HG03175 (cell line): ENCODE data around the gene LY6G5C.

Experiments
- ATAC-seq: cut with Tn5 transposase; IDR thresholded peaks from one replicate; pipeline ENCODE4 v1.9.1; 2021; ENCODE audit warnings: mild to moderate bottlenecking, moderate library complexity; ENCODE audit not compliant: unreplicated experiment

Gene LY6G5C, protein sequence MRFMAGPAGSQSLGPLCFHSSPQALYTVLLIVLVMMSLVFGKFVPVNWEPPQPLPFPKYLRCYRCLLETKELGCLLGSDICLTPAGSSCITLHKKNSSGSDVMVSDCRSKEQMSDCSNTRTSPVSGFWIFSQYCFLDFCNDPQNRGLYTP

DNA sequence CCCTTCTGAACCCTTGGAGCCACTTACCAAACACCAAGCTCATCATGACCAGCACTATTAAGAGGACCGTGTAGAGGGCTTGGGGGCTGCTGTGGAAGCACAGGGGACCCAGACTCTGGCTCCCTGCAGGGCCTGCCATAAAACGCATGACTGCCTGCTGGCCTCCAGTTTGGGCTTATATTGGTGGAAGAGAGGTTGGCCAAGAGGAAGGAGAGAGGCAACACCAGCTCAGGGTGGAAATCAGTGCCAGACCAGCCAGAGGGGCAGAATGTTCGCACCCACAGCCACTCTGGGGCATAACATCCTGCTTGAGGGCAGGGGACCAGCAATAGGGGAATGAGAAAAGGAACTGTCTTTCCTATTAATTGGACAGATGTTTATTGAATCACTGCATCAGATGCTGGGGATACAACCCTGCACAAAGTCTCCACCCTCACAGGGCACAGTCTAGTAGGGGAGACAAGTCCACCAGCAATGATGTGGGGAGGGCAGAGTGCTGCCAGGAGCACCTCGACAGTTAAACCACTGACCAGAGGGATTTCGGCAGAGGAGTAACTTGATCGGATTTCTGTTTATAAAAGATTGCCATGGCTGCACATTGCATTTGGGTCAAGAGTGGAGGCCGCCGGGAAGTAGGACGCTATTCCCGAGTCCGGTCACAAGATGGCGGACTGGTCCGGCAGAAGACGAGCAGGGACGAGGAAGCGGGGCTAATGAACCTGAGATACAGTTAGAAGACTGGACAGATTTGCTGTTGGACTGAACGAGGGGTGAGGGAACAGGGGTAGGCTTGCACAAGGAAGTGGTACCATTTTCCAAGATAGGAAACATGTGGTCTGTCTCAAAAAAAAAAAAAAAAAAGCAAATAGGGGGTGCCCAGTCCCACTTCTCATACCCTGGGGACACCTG is at the start of gene LY6G5C:
Gene LY6G5C, minus strand, starts transcription at position 842 of the 909 bp plus-strand sequence. Its CDS starts 694 bp downstream, at position 148.
- peak; percentile 41 for ATAC-seq

DNA sequence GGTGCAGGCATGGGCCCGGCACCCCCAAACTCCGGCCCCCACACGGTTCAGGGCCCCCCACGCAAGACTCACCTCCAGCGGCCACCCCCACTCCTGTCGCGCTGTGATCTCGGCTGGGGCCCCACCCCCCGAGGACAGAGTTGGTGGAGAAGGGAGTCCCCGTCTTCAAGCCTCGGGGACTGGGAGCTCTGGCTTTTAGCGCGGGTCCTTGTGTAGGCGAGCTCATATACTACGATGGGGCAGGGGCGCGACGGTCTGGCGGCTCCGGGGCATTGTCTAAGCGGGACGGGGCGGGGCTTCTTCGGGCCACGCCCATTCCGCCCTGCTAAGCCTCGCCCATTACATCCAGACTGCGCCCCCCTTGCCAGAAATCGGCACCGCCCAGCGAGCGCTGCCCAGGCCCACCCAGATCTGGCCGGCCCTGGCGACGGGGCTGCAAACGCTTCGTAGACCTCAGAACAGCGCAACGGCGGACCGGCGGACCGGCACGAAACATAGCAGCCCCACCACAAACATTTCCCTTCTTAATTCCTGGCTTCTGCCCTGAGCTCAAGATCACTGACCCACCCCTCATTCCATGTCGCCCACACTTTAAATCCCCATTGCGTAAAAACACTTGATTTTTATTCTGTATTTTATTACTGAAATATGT is 49.2 kb upstream of the LY6G5C start:
- peak; percentile 28 for ATAC-seq

GRCh38 chr6:31729515-31729978 is 48.7 kb upstream of the LY6G5C start:
- ATAC-seq = peak; percentile 43

DNA sequence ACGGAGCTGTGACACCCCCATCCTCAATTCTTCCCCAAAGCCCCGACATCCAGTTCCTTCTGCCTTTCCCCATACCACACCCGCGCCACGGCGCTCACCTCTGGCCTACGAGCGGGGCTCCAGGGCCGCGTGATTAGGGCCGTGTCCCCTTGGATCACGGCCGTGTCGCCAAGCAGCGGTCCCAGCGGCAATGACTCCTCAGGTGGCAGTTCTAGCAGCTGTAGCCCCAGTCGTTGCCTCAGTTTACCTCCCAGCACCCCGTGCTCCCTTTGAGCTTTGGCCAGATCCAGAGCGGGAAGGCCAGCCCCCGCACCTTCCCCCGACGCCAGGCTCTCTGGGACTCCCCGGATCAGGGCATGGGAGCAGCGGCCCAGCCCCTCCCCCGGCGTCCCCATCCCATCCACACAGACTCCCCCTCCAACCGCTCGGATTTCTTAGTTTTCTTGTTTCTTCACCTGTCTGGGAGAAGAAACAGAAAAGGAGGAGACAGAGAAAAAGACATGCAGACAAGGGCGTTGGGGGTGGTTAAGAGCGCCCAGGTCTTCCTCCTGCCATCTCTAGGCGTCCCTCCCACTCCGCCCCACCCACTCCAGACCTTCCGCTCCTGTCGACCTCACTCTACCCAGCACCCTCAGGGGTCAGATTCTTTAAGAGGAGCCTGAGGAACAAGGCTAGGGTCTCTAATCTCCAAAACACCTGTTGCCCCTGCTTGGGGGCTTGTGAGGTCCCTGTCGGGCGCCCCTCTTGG is 48.1 kb upstream of the LY6G5C start, which contains the start of gene DDAH2:
Gene DDAH2, minus strand, starts transcription at position 533 of the 748 bp plus-strand sequence. Its CDS starts 138 bp downstream, at position 395.
- ATAC-seq = no peak

DNA sequence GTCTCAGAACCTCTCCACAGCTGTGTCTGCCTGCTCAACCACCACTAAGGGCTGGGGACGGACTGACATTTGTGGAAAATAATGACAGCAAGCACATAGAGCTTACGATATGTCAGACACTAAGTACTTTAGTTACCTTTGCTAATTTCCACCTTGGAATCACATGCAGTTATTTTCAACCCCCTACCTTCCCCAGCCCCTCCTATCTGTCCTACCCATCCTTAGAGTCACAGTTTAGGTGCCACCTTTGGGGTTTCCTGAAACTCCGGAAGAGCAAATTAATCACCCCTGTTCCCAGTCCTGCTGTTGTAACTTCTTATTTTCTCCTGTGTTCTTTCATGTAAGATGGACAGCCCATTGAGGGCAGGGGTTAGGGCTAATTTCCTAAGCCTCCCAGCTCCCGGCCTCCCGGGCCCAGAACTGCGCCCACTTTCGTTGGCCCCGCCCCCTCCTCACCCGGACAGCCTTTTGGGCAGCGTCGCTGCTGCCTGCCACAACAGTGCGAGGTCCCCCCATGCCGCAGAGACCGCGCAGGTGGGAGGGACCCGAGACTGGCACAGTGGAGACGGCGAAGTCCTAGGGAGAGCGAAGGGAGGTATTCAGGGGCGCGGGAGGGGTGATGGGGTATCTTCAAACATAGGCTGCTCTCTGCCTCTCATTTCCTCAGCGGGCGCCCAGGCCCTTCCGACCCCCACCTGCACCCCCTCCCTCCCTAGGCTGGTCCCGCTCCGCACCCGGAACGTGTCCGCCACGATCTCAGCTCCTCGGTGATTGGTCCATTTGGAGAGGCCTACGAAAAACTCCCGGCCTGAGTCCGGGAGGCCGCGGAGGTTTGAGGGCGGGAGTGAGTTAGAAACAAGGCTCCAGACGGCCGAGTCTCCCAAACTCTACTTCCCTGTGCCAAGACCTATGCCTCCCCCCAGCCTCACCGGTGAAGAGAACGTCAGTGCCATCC is 47.1 kb upstream of the LY6G5C start:
- ATAC-seq = no peak

DNA sequence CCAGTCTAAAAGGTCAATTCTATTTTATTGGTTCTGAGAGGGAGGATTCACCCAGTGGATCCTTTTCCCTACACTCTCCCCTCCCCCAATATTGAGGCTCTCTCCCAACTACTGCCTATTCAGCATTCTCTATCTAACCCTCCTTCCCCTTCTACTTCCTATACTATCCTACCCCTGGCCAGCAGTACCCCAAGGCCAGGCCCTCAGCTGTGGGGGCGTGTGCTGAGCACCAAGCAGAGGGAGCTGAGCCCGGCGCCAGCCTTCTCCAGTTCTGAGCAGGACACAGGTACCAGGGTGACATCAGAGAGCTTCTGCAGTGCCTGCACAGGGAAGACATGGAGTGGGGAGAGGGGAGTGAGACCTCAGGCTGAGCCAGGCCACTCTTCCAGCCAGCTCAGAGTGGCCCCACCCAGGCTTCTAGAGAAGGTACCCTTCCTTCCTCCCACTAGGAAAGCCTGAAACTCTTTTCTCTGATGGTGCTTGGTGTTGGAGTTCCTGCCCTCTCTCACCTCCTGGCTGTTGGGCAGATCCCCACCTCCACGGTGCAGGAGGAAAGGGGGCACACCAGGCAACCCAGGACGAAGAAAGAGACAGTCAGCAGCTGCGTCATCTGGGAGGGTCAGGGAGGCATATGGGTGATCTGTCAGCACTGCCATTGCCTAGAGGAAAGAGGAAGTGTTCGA is 46.3 kb upstream of the LY6G5C start:
- ATAC-seq = peak; percentile 73

- ATAC-seq = no peak
Measured at GRCh38 chr6:31725502-31726350, 44.9 kb upstream of the LY6G5C start.

DNA sequence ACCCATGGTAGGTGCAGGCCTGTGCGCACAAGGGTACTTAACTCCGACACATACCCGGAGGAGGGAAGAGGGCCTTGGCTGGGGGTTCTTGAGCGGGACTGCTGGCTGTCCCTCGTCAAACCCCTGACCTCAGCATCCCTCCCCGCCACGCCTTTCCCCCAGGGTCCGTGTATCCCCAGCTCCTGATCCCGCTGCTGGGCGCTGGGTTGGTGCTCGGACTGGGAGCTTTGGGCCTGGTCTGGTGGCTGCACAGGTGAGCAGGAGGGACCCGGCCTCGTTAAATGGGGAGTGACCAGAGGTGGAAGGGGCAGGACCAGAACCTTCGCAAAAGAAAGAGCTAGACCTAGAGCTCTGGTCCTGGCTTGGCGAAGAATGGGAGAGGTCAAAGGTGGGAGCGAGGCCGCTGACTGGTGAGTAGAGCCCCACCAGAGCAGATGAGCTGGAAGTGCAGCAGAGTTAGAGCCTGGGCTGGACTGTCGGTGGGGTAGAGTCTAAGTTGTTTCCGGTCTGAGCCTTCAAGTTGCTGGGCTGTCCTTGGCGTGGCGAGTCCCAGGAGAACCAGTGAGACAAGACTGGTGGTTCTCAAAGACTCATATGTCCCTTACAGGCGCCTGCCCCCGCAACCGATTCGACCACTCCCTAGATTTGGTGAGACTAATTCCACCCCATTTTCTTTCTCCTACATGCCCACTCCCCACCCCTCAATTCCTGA is 43.3 kb upstream of the LY6G5C start:
- no peak for ATAC-seq

DNA sequence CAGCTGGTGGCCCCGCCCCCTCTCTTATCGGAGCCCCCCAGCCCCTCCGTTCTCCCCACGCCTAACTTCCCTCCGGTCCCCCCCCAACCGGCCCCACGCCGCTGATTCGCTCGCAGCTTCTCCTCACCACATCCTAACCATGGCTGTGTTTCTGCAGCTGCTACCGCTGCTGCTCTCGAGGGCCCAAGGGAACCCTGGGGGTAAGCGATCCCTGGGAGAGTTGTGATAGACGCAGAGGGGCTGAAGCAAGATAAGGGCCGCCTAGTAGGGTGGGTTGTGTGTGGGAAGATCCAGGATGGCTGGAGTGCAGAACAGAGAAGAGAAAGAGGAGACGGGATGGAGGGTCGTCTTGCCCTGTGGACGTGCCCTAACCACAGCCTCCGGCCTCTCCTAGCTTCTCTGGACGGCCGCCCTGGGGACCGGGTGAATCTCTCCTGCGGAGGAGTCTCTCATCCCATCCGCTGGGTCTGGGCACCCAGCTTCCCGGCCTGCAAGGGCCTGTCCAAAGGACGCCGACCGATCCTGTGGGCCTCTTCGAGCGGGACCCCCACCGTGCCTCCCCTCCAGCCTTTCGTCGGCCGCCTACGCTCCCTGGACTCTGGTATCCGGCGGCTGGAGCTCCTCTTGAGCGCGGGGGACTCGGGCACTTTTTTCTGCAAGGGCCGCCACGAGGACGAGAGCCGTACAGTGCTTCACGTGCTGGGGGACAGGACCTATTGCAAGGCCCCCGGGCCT is 42.5 kb upstream of the LY6G5C start, which contains the start of gene MPIG6B:
Gene MPIG6B, plus strand, starts transcription at position 129 of the 735 bp plus-strand sequence. Its CDS starts 11 bp downstream, at position 140.
- no peak for ATAC-seq

GRCh38 chr6:31722173-31722572 is 41.3 kb upstream of the LY6G5C start:
- no peak for ATAC-seq

- ATAC-seq = no peak
Measured at GRCh38 chr6:31721351-31722020, 40.6 kb upstream of the LY6G5C start, which contains the start of gene LY6G6C. Gene LY6G6C, minus strand, starts transcription at chr6:31721746. Its CDS starts 67 bp downstream, at chr6:31721679.

DNA sequence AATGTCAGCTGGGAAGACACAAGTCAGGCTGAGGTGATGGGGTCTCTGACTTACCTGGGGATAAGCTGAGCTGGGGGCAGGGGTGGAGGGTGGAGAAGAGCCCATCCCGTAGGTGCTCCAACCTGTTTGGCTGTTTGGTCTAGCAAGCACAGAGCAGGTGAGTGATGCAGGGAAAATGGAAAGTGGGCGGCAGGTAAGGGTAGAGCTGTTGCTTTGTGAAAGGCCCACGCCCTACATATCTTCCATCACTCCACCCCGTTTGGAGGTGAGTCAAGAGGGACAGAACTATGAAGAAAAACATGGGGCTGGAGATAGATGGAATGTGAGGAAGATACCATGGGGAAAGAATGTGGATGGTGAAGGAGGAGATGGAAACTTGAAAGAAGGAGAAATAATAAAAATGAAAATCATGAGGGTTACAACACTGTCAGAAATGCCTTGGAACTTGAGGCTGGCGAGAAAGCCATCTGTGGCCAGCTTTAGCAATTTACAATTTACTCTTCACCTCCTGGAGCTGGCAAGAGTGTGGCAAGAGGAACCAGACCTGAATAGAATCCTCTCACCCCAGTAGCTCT is 39.4 kb upstream of the LY6G5C start:
- no peak for ATAC-seq

DNA sequence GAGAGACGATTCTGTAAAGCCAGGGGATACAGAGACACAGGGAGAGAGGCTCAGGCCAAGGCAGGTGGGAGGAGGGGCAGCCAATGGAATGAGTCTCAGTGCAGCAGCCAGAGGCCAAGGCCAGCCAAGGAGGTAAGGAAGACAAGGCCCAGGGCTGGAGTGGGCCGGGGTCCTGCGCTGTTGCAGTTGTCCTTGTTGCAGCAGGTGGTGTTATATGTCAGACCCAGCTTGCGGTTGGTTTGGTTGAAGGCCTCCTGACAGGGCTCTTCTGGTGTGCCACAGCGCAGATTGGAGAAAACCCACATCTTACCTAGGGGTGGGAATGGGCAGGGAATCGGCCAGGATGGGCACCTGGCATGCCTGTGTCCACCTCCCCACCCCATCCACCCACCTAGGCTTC is 38.1 kb upstream of the LY6G5C start:
- no peak for ATAC-seq

GRCh38 chr6:31718265-31718664 is 37.4 kb upstream of the LY6G5C start:
- ATAC-seq = no peak

DNA sequence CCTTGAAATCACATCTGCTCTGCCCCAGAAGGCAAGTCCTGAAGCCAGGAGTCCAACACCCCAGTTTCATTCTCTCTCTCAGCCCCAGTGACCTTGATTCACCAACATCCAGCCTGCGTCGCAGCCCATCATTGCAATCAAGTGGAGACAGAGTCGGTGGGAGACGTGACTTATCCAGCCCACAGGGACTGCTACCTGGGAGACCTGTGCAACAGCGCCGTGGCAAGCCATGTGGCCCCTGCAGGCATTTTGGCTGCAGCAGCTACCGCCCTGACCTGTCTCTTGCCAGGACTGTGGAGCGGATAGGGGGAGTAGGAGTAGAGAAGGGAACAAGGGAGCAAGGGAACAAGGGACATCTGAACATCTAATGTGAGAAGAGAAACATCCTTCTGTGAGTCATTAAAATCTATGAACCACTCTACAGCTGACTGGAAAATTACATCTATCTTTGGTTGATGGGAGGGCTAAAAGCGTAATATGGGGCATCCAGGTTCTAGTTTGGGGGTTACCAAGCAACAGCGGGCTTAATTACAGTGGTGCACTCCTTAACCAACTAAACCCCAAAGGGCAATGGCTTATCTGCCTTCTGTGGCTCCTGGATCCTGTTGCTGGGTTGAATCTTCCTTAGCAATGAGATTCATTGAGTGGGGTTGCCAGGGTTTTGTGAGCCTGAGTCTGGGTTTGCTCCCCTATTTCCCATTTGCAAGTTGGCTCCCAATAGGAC is 36.8 kb upstream of the LY6G5C start:
- no peak for ATAC-seq
